HCT116 (cell line): ENCODE measurements around the gene TNS3. TPM values are rescaled to one million over a fixed set of nuclear protein-coding genes. Genes with fewer than 3 reads are reported as not detected.

ENCODE experiments used
- ATAC-seq: fragments of 200-7000 bp; cut with Tn5 transposase; 2 replicates; pipeline ENCODE4 v1.9.1; 2020; ENCODE audit warnings: mild to moderate bottlenecking, moderate library complexity
- BruUV-seq: library from RNA; stranded (reverse); fragments of 400-500 nt; replicated peaks from 2 replicates; lab custom pipeline; 2021; lab: Mats Ljungman, UMichigan
- CTCF ChIA-PET: fragments of 300-600 bp; sonication (Branson Sonifier 250); formaldehyde crosslinking; loops from one replicate; lab custom pipeline; 2021; ENCODE audit warnings: antibody characterized with exemption; lab: Charles Lee
- POLR2A ChIA-PET: fragments of 300-600, 350-600 bp; sonication (Branson Sonifier 250); formaldehyde crosslinking; loops from one replicate; lab custom pipeline; 2021; ENCODE audit warnings: antibody characterized with exemption; lab: Charles Lee
- RAD21 ChIA-PET, 2 experiments: fragments of 300-600 bp; sonication (Branson Sonifier 250); formaldehyde crosslinking; loops; one replicate each; lab custom pipeline; 2023; ENCODE audit warnings: low total read pairs in 2 of 2; ENCODE audit not compliant: uncharacterized antibody in 2 of 2, unreplicated experiment in 2 of 2, low non-redundant PET in 1 of 2; lab: Charles Lee
- DNase-seq: peaks from one replicate; pipeline ENCODE4 v3.0.0-alpha.2; 2010; ENCODE audit warnings: low read depth, low spot score
- H2AFZ ChIP-seq: fragments of 200-600 bp; shearing (Covaris generic), sonication (generic); 2 replicates; pipeline ENCODE4 v1.6.1; 2017; ENCODE audit warnings: low read depth, mixed run types, mixed read lengths, antibody characterized with exemption, low read length; ENCODE audit not compliant: poor library complexity, severe bottlenecking
- H3K27ac ChIP-seq: 2 replicates; pipeline ENCODE4 v1.5.1; 2012; ENCODE audit warnings: low read depth, low read length
- H3K27me3 ChIP-seq: fragments of 200-600 bp; sonication (generic); 2 replicates; pipeline ENCODE4 v1.6.1; 2016; ENCODE audit warnings: mixed run types, low read length, mixed read lengths; ENCODE audit not compliant: insufficient read depth
- H3K36me3 ChIP-seq, 2 experiments: fragments of 200-500 bp in 1 of 2; fragments of 200-600 bp in 1 of 2; sonication (Bioruptor generic) in 1 of 2; sonication (generic) in 1 of 2; 2 replicates each; pipeline versions ENCODE4 v1.5.1 to v1.6.1; 2014 to 2016; ENCODE audit warnings: low read length in 2 of 2, inconsistent platforms in 1 of 2, mixed read lengths in 1 of 2, mixed run types in 1 of 2; ENCODE audit not compliant: insufficient read depth in 2 of 2, control insufficient read depth in 1 of 2
- H3K4me1 ChIP-seq, 2 experiments: fragments of 200-600 bp in 1 of 2; sonication (generic) in 1 of 2; 2 replicates each; pipeline versions ENCODE4 v1.5.1 to v1.6.1; 2012 to 2017; ENCODE audit warnings: low read length in 2 of 2, inconsistent platforms in 1 of 2, mild to moderate bottlenecking in 1 of 2, mixed read lengths in 1 of 2, mixed run types in 1 of 2, moderate library complexity in 1 of 2; ENCODE audit not compliant: insufficient read depth in 2 of 2, control insufficient read depth in 1 of 2
- H3K4me2 ChIP-seq: fragments of 200-600 bp; sonication (generic); 2 replicates; pipeline ENCODE4 v1.6.1; 2017; ENCODE audit warnings: mixed run types, low read length, mixed read lengths
- H3K4me3 ChIP-seq, 2 experiments: fragments of 200-600 bp in 1 of 2; sonication (generic) in 1 of 2; replicated peaks in 1 of 2; 2 replicates each; pipeline ENCODE4 v1.5.1; 2011 to 2016; ENCODE audit warnings: low read length in 2 of 2, control low read depth in 1 of 2, low read depth in 1 of 2, mild to moderate bottlenecking in 1 of 2, mixed read lengths in 1 of 2, mixed run types in 1 of 2
- H3K79me2 ChIP-seq: fragments of 200-600 bp; sonication (generic); 2 replicates; pipeline ENCODE4 v1.6.1; 2017; ENCODE audit warnings: mild to moderate bottlenecking, mixed run types, low read length, moderate library complexity, mixed read lengths; ENCODE audit not compliant: insufficient read depth
- H3K9ac ChIP-seq: fragments of 200-600 bp; sonication (generic); 2 replicates; pipeline ENCODE4 v1.6.1; 2016; ENCODE audit warnings: low read length, mixed read lengths
- H3K9me2 ChIP-seq: fragments of 200-600 bp; sonication (generic), shearing (Covaris generic); 2 replicates; pipeline ENCODE4 v1.6.1; 2017; ENCODE audit warnings: mixed run types, mild to moderate bottlenecking, moderate library complexity; ENCODE audit not compliant: insufficient read depth
- H3K9me3 ChIP-seq, 2 experiments: fragments of 200-500 bp in 1 of 2; fragments of 200-600 bp in 1 of 2; sonication (Bioruptor generic) in 1 of 2; sonication (generic) in 1 of 2; 2 replicates each; pipeline ENCODE4 v1.6.1; 2014 to 2017; ENCODE audit warnings: low read length in 2 of 2, mixed read lengths in 2 of 2, inconsistent platforms in 1 of 2, low read depth in 1 of 2, mild to moderate bottlenecking in 1 of 2, mixed run types in 1 of 2, moderate library complexity in 1 of 2; ENCODE audit not compliant: control insufficient read depth in 1 of 2, insufficient read depth in 1 of 2
- H4K20me1 ChIP-seq: fragments of 200-600 bp; sonication (generic), shearing (Covaris generic); 2 replicates; pipeline ENCODE4 v1.6.1; 2017; ENCODE audit warnings: mixed run types, mild to moderate bottlenecking, moderate library complexity; ENCODE audit not compliant: insufficient read depth
- ATF3 ChIP-seq: IDR thresholded peaks from 2 replicates; pipeline ENCODE4 v1.6.1; 2012
- CBX3 ChIP-seq: IDR thresholded peaks from 2 replicates; pipeline ENCODE4 v1.6.1; 2012; ENCODE audit warnings: low read depth
- CEBPB ChIP-seq: IDR thresholded peaks from 2 replicates; pipeline ENCODE4 v1.6.1; 2012; ENCODE audit warnings: low read depth
- EGR1 ChIP-seq: IDR thresholded peaks from 2 replicates; pipeline ENCODE4 v1.6.1; 2012; ENCODE audit warnings: low read depth
- ELF1 ChIP-seq: IDR thresholded peaks from 2 replicates; pipeline ENCODE4 v1.6.1; 2012; ENCODE audit warnings: low read depth, borderline replicate concordance
- EZH2 ChIP-seq: fragments of 200-600 bp; sonication (generic); IDR thresholded peaks from 2 replicates; pipeline ENCODE4 v1.6.1; 2017; ENCODE audit warnings: antibody characterized with exemption, mixed run types
- EZH2phosphoT487 ChIP-seq: fragments of 200-600 bp; IDR thresholded peaks from 2 replicates; pipeline ENCODE4 v1.6.1; 2018; ENCODE audit warnings: antibody characterized with exemption, borderline replicate concordance
- JUND ChIP-seq: IDR thresholded peaks from 2 replicates; pipeline ENCODE4 v1.6.1; 2012
- MAX ChIP-seq: IDR thresholded peaks from 2 replicates; pipeline ENCODE4 v1.6.1; 2012
- POLR2A ChIP-seq: IDR thresholded peaks from 2 replicates; pipeline ENCODE4 v1.7.0; 2011; ENCODE audit warnings: borderline replicate concordance; ENCODE audit not compliant: insufficient read depth, insufficient read length; ENCODE audit errors: extremely low read depth
- RAD21 ChIP-seq: IDR thresholded peaks from 2 replicates; pipeline ENCODE4 v1.6.1; 2012; ENCODE audit warnings: low read depth, mild to moderate bottlenecking
- SIN3A ChIP-seq: IDR thresholded peaks from 2 replicates; pipeline ENCODE4 v1.6.1; 2012; ENCODE audit warnings: low read depth
- SRF ChIP-seq: IDR thresholded peaks from 2 replicates; pipeline ENCODE4 v1.6.1; 2012; ENCODE audit warnings: low read depth
- YY1 ChIP-seq: IDR thresholded peaks from 2 replicates; pipeline ENCODE4 v1.6.1; 2011; ENCODE audit warnings: low read length, low read depth, moderate library complexity, mild to moderate bottlenecking; ENCODE audit not compliant: insufficient replicate concordance; ENCODE audit errors: extremely low read depth
- ZFX ChIP-seq: fragments of 450-650 bp; IDR thresholded peaks from 2 replicates; pipeline ENCODE4 v1.6.1; 2017
- ZNF274 ChIP-seq: fragments of 200-500 bp; sonication (Bioruptor generic); IDR thresholded peaks from 2 replicates; pipeline ENCODE4 v1.6.1; 2014; ENCODE audit warnings: mild to moderate bottlenecking, low read depth, low read length, inconsistent platforms
- intact Hi-C: fragments of 100-400 bp; cut with micrococcal nuclease; formaldehyde crosslinking; loops from 2 replicates; pipeline ENCODE4 v1.10.0; 2022
- total RNA-seq: library from RNA; stranded (reverse); gene quantifications from one replicate; pipeline ENCODE4 v1.2.1, GENCODE V29; 2021; ENCODE audit not compliant: unreplicated experiment
- TF ChIP-seq, protein P1 (sequence below), 3 experiments: fragments of 200-600 bp in 1 of 3; sonication (generic) in 1 of 3; IDR thresholded peaks in 2 of 3; conservative IDR thresholded peaks in 1 of 3; 2 replicates each; pipeline ENCODE4 v1.5.1; 2012 to 2017; ENCODE audit warnings: low read depth in 2 of 3, low read length in 2 of 3, antibody characterized with exemption in 1 of 3, borderline replicate concordance in 1 of 3, control low read depth in 1 of 3, mild to moderate bottlenecking in 1 of 3, mixed read lengths in 1 of 3, mixed run types in 1 of 3, moderate library complexity in 1 of 3; ENCODE audit not compliant: insufficient read depth in 1 of 3
- TF ChIP-seq, protein P2 (sequence below): IDR thresholded peaks from 2 replicates; pipeline ENCODE4 v1.6.1; 2012; ENCODE audit warnings: low read depth

Gene TNS3
- total RNA-seq, 1 experiment from 2014 or later = 9.1 TPM

DNA sequence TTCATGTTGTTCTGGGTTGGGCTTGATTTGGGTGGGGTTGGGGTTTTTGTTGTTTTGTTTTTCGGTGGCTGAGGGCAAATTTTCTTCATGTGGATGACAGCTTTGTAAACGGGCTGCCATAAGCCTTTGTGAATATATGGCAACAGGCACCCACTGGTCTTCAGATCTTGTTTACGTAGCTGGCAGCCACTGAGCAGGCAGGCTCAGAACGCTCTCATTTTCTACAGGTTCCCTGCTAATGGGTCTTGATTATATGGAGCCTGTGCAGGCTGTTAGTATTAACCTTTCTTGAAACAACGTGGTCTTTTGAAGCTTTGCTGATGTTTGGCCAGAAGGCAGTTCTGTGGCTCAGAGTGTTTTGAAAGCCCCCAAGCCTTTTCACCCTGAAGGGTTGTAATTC lies 199.7 kb downstream of the TNS3 start:
- ATAC-seq = no peak
- H4K20me1 ChIP-seq = no peaks in the 10 kb centered on the region
- TF ChIP-seq ZNF274 = no peak
- no peak for TF ChIP-seq ELF1
- TF ChIP-seq EZH2 = no peak
- no peak for TF ChIP-seq POLR2A
- TF ChIP-seq ZFX = no peak
- TF ChIP-seq JUND = no peak
- TF ChIP-seq, protein P1, sequence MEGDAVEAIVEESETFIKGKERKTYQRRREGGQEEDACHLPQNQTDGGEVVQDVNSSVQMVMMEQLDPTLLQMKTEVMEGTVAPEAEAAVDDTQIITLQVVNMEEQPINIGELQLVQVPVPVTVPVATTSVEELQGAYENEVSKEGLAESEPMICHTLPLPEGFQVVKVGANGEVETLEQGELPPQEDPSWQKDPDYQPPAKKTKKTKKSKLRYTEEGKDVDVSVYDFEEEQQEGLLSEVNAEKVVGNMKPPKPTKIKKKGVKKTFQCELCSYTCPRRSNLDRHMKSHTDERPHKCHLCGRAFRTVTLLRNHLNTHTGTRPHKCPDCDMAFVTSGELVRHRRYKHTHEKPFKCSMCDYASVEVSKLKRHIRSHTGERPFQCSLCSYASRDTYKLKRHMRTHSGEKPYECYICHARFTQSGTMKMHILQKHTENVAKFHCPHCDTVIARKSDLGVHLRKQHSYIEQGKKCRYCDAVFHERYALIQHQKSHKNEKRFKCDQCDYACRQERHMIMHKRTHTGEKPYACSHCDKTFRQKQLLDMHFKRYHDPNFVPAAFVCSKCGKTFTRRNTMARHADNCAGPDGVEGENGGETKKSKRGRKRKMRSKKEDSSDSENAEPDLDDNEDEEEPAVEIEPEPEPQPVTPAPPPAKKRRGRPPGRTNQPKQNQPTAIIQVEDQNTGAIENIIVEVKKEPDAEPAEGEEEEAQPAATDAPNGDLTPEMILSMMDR (IDR thresholded peaks at IDR 0.05 in 2 of 3, conservative IDR thresholded peaks at IDR 0.05 in 1 of 3; ENCODE audit: borderline replicate concordance in 1 of 3, insufficient read depth in 1 of 3, low read depth in 2 of 3, low read length in 2 of 3) = no peak
- TF ChIP-seq SRF = no peak
- TF ChIP-seq EZH2phosphoT487 = no peak
- TF ChIP-seq CEBPB = no peak
- TF ChIP-seq RAD21 = no peak
- no peak for TF ChIP-seq ATF3
- no peak for TF ChIP-seq SIN3A
- no peak for TF ChIP-seq YY1
- TF ChIP-seq CBX3 = no peak
- TF ChIP-seq, protein P2, sequence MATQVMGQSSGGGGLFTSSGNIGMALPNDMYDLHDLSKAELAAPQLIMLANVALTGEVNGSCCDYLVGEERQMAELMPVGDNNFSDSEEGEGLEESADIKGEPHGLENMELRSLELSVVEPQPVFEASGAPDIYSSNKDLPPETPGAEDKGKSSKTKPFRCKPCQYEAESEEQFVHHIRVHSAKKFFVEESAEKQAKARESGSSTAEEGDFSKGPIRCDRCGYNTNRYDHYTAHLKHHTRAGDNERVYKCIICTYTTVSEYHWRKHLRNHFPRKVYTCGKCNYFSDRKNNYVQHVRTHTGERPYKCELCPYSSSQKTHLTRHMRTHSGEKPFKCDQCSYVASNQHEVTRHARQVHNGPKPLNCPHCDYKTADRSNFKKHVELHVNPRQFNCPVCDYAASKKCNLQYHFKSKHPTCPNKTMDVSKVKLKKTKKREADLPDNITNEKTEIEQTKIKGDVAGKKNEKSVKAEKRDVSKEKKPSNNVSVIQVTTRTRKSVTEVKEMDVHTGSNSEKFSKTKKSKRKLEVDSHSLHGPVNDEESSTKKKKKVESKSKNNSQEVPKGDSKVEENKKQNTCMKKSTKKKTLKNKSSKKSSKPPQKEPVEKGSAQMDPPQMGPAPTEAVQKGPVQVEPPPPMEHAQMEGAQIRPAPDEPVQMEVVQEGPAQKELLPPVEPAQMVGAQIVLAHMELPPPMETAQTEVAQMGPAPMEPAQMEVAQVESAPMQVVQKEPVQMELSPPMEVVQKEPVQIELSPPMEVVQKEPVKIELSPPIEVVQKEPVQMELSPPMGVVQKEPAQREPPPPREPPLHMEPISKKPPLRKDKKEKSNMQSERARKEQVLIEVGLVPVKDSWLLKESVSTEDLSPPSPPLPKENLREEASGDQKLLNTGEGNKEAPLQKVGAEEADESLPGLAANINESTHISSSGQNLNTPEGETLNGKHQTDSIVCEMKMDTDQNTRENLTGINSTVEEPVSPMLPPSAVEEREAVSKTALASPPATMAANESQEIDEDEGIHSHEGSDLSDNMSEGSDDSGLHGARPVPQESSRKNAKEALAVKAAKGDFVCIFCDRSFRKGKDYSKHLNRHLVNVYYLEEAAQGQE = no peak
- TF ChIP-seq EGR1 = no peak
- no peak for TF ChIP-seq MAX

More for the DNA sequence above, 199.7 kb downstream of the TNS3 start:
- BruUV-seq = no TSS peak
- no peak for DNase-seq
- H3K9ac ChIP-seq = no peak overlapping the region
- H3K79me2 ChIP-seq = no peaks in the 10 kb centered on the region
- H3K4me2 ChIP-seq = no peak overlapping the region
- no peaks in the 10 kb centered on the region for H3K9me2 ChIP-seq
- H3K27me3 ChIP-seq = no peaks in the 10 kb centered on the region
- RAD21 ChIA-PET = no interaction called here
- H3K36me3 ChIP-seq = no peaks in the 10 kb centered on the region
- H3K9me3 ChIP-seq = no peaks in the 10 kb centered on the region
- no peak overlapping the region for H2AFZ ChIP-seq
- POLR2A ChIA-PET = no interaction called here
- H3K4me3 ChIP-seq = no peak overlapping the region
- peaks cover 36 to 37% of the 10 kb centered on the region in 2 experiments for H3K4me1 ChIP-seq
- H3K27ac ChIP-seq = no peak overlapping the region
- CTCF ChIA-PET = no interaction called here
- intact Hi-C loops = no loop called here
